ENCODE measurements around the gene METTL17. TPM values are rescaled to one million over a fixed set of nuclear protein-coding genes. Genes with fewer than 3 reads are reported as not detected.

Gene METTL17
- total RNA-seq, 4 donors from 2014 or later: 39.8 to 57.4 (median 41.7) TPM

DNA sequence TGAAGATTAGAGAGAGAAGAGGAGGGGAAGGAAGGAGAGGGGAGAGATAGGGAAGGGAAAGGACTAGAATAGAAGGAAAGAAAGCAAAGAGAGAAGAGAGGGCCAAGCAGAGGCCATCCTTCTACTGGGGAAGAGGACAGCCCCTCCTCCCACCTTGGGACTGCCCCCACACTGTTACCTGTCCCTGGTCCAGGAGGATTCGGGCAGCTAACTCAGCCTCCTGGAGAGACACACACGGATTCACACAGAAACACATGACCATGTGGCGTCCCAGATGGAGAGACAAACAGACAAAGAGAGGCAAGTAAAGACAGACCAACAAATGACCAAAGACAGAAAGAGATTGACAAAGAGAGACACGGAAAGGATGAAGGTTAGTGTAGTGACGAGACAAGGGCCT is 32.9 kb downstream of the METTL17 start:
- peak overlapping the region; percentile 90 to 96 (median 95) for H3K27ac ChIP-seq (replicated peaks in 1 of 4)
- WGBS: 71% methylated on average over 5 of the region's 5 CpGs
- no peaks in the 10 kb centered on the region for H3K27me3 ChIP-seq
- DNase-seq (ENCODE audit: extremely low spot score): no peak
- H3K4me3 ChIP-seq: peak overlapping the region; percentile 77 to 95 (median 88)
- TF ChIP-seq EP300 (IDR thresholded peaks at IDR 0.05): peak; percentile 5
- TF ChIP-seq, protein P1, sequence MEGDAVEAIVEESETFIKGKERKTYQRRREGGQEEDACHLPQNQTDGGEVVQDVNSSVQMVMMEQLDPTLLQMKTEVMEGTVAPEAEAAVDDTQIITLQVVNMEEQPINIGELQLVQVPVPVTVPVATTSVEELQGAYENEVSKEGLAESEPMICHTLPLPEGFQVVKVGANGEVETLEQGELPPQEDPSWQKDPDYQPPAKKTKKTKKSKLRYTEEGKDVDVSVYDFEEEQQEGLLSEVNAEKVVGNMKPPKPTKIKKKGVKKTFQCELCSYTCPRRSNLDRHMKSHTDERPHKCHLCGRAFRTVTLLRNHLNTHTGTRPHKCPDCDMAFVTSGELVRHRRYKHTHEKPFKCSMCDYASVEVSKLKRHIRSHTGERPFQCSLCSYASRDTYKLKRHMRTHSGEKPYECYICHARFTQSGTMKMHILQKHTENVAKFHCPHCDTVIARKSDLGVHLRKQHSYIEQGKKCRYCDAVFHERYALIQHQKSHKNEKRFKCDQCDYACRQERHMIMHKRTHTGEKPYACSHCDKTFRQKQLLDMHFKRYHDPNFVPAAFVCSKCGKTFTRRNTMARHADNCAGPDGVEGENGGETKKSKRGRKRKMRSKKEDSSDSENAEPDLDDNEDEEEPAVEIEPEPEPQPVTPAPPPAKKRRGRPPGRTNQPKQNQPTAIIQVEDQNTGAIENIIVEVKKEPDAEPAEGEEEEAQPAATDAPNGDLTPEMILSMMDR (IDR thresholded peaks at IDR 0.05): no peak
- H3K36me3 ChIP-seq: peaks cover 23 to 48% (median 46%) of the 10 kb centered on the region in 4 donors
- H3K9me3 ChIP-seq: no peaks in the 10 kb centered on the region
- intact Hi-C loops (cut with DNase I): no loop called here
- H3K4me1 ChIP-seq: peaks cover 31 to 79% (median 51%) of the 10 kb centered on the region in 4 donors

DNA sequence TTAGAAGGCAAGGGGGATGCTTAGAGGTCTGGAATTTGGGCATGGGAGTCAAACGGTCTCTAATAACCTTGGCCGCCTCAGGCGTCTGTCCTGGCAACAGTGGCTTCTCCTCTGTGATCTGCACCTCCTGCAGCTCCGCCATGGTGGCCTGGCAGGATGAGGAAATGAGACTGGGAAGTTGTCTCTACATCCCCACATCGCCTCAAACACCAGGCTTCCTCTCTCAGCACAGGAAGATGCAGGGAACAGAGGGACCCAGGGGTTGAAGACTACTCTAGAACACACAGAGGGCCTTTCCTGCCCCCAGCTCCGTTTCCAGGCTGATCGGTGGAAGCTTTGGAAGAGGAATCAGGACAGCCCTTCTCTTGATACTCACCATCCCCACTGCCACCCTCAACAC is 33.4 kb downstream of the METTL17 start:
- H3K27me3 ChIP-seq: no peaks in the 10 kb centered on the region
- peak overlapping the region; percentile 90 to 96 (median 95) for H3K27ac ChIP-seq (replicated peaks in 1 of 4)
- DNase-seq (ENCODE audit: extremely low spot score): no peak
- H3K36me3 ChIP-seq: peaks cover 23 to 43% (median 41%) of the 10 kb centered on the region in 4 donors
- TF ChIP-seq POLR2A (IDR thresholded peaks at IDR 0.05; ENCODE audit: low read depth) (no peak), POLR2AphosphoS5 (IDR thresholded peaks at IDR 0.05) (no peak), EP300 (IDR thresholded peaks at IDR 0.05) (no peak)
- TF ChIP-seq, protein P1 (IDR thresholded peaks at IDR 0.05): no peak
- H3K9me3 ChIP-seq: no peaks in the 10 kb centered on the region
- peaks cover 31 to 76% (median 49%) of the 10 kb centered on the region in 4 donors for H3K4me1 ChIP-seq
- intact Hi-C loops (cut with DNase I): no loop called here
- H3K4me3 ChIP-seq: peak overlapping the region; percentile 77 to 95 (median 88)
- WGBS: 55% methylated on average over 7 of the region's 7 CpGs

DNA sequence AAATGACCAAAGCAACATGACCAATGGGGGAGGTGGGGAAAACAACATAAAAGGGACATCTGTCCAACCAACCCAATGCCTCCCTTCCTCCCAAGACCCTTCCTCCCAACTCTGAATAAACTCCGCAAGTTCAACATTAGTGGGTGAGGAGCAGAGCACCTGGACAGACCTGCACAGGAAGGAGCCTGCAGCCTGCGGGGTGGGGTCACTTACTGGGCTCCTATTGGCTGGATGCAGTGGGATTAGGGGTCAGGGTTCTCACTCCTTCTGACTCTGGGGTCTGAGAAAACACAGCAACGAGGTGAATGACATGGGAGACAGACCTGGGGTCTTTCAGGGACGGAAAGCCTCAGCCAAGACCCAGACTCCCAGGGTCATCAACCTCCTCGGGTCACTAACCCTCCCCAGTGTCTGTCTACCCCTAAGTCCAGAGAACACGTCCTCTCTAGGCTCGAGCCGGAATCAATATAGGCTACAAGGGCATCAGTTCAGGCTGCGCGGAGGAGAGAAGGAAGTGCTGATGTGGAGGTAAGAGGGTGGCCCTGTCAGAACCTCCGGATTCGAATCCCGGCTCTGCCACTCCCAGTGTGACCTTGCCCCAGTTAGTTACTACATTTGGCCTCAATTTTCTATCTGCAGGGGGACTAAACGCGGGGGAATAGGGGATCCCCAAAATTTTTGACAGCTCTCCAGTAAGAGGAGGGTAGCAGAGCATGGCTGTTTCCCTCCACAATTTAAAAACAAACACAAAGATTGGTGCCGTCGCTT is 34.2 kb downstream of the METTL17 start:
- Histone ChIP-seq H3K9me3 (no peaks in the 10 kb centered on the region), H3K4me1 (peaks cover 31 to 70% (median 47%) of the 10 kb centered on the region in 4 donors), H3K27me3 (no peaks in the 10 kb centered on the region), H3K36me3 (peaks cover 15 to 34% (median 33%) of the 10 kb centered on the region in 4 donors), H3K4me3 (peak overlapping the region; percentile 77 to 95 (median 88)), H3K27ac (replicated peaks in 1 of 4) (peak overlapping the region; percentile 90 to 96 (median 95))
- intact Hi-C loops (cut with DNase I): no loop called here
- WGBS: 25% methylated on average over 15 of the region's 17 CpGs
- DNase-seq (ENCODE audit: extremely low spot score): no peak
- TF ChIP-seq POLR2A (IDR thresholded peaks at IDR 0.05; ENCODE audit: low read depth) (no peak), EP300 (IDR thresholded peaks at IDR 0.05) (no peak), POLR2AphosphoS5 (IDR thresholded peaks at IDR 0.05) (no peak)
- TF ChIP-seq, protein P1 (IDR thresholded peaks at IDR 0.05): no peak

DNA sequence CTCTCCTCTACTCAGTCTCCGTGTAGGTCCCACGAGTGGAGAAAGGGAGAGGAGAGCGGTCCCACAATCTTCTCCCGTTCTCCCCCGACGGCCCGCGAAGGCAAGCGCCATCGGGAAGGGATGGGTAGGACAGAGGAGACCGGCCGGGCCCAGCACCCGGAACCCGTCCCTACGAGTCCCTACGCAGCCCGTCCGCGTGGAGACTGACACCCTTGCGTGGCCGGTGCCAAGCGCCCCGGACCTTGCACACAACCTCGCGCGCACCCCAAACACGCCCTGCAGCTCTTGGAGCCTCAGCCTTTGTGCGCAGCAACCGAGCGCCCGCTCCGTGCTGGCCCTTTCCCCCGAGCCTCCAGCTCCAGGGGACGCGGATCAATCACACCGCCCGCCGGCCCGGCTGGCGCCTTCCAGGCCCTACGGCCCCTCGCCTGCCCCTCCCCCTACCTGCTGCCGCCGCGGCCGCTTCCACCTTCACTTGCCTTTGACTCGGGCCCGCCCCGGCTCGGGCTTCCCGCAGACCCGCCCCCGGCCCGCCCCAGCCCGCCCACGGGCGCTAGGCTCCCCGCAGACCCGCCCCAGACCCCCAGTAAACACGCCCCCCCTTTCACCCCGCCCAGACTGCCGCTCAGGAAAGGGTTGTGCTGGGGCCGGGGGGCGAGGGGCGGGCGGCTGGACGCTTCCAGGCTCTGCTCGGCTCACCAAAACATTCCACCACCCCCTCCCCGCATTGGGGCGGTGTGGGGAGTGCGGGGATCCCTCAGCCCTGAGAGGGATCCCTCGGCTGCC is 35.0 kb downstream of the METTL17 start, which contains the start of gene NDRG2:
Gene NDRG2, minus strand, starts transcription at position 477 of the 786 bp plus-strand sequence. CDS start 1,746 bp downstream, outside the sequence.
- intact Hi-C loops (cut with DNase I): no loop called here
- no peaks in the 10 kb centered on the region for H3K27me3 ChIP-seq
- DNase-seq (ENCODE audit: extremely low spot score): peak; percentile 95
- peaks cover 9 to 27% (median 25%) of the 10 kb centered on the region in 4 donors for H3K36me3 ChIP-seq
- H3K9me3 ChIP-seq: no peaks in the 10 kb centered on the region
- H3K4me3 ChIP-seq: peak within 1 kb of the TSS; percentile 77 to 95 (median 88)
- H3K4me1 ChIP-seq: peaks cover 31 to 62% (median 47%) of the 10 kb centered on the region in 4 donors
- WGBS: under 1% methylated on average over 33 of the region's 72 CpGs
- H3K27ac ChIP-seq (replicated peaks in 1 of 4): peak within 1 kb of the TSS; percentile 90 to 96 (median 95)
- TF ChIP-seq POLR2A (IDR thresholded peaks at IDR 0.05; ENCODE audit: low read depth): no peak
- TF ChIP-seq POLR2AphosphoS5 (IDR thresholded peaks at IDR 0.05): peak; percentile 51 to 68
- TF ChIP-seq EP300 (IDR thresholded peaks at IDR 0.05): no peak
- TF ChIP-seq, protein P1 (IDR thresholded peaks at IDR 0.05): no peak
